Fibroblast of the conjunctiva (primary cell): ENCODE results near the gene OTOG.
A peak's percentile ranks its signal among the peaks of the same experiment; 100 is the strongest.

Experiments used
- DNase-seq: peaks from one replicate; pipeline ENCODE4 v3.0.0-alpha.2; 2010; ENCODE audit warnings: low read depth

OTOG gene

GRCh38 chr11:17547051-17547577 lies at the start of gene OTOG:
TSS of gene OTOG (plus strand) at chr11:17547259. CDS start at chr11:17547373, 114 bp downstream.
- no peak for DNase-seq

- DNase-seq, result no peak
Measured at GRCh38 chr11:17498058-17498457, 49.0 kb upstream of the OTOG start.

- DNase-seq, result no peak
Measured at GRCh38 chr11:17498475-17498874, 48.6 kb upstream of the OTOG start.

- no peak for DNase-seq
Measured at GRCh38 chr11:17500673-17501072, 46.4 kb upstream of the OTOG start.

- no peak for DNase-seq
Measured at GRCh38 chr11:17502630-17503029, 44.4 kb upstream of the OTOG start.

GRCh38 chr11:17504330-17505107 lies 42.5 kb upstream of the OTOG start:
- DNase-seq, result peak; percentile 47

- no peak for DNase-seq
Measured at GRCh38 chr11:17505146-17505545, 41.9 kb upstream of the OTOG start.

GRCh38 chr11:17506314-17506713 lies 40.7 kb upstream of the OTOG start:
- DNase-seq, result no peak

GRCh38 chr11:17506942-17507341 lies 40.1 kb upstream of the OTOG start:
- no peak for DNase-seq

- DNase-seq, result no peak
Measured at GRCh38 chr11:17507773-17508172, 39.3 kb upstream of the OTOG start.

GRCh38 chr11:17508306-17508705 lies 38.8 kb upstream of the OTOG start:
- no peak for DNase-seq

- DNase-seq, result no peak
Measured at GRCh38 chr11:17508791-17509190, 38.3 kb upstream of the OTOG start.

- no peak for DNase-seq
Measured at GRCh38 chr11:17510507-17511206, 36.4 kb upstream of the OTOG start.

- DNase-seq, result no peak
Measured at GRCh38 chr11:17511571-17511970, 35.5 kb upstream of the OTOG start.

GRCh38 chr11:17512101-17512500 lies 35.0 kb upstream of the OTOG start:
- DNase-seq, result no peak

- DNase-seq, result no peak
Measured at GRCh38 chr11:17513853-17514252, 33.2 kb upstream of the OTOG start.

GRCh38 chr11:17514476-17514875 lies 32.6 kb upstream of the OTOG start:
- DNase-seq, result no peak

GRCh38 chr11:17515443-17516176 lies 31.4 kb upstream of the OTOG start:
- no peak for DNase-seq

GRCh38 chr11:17516551-17517150 lies 30.4 kb upstream of the OTOG start:
- no peak for DNase-seq

GRCh38 chr11:17517186-17517585 lies 29.9 kb upstream of the OTOG start:
- no peak for DNase-seq

GRCh38 chr11:17518366-17518765 lies 28.7 kb upstream of the OTOG start:
- no peak for DNase-seq
